Activated CD4-positive, alpha-beta T cell treated with anti-CD3 and anti-CD28 coated beads, Interleukin-2, amount 50 U/mL, for 48 hours (primary cell): ENCODE measurements around the gene DOK3.
A peak's percentile ranks its signal among the peaks of the same experiment; 100 is the strongest.

Experiments
- DNase-seq, 2 experiments: peaks; one replicate each; pipeline ENCODE4 v3.0.0-alpha.2; 2020

The DOK3 gene

GRCh38 chr5:177511796-177512675 lies 2.4 kb upstream of the DOK3 start:
- DNase-seq: no peak

- no peak for DNase-seq
Observed at GRCh38 chr5:177511181-177511580, 1.6 kb upstream of the DOK3 start.

GRCh38 chr5:177510567-177511053 lies 984 bp upstream of the DOK3 start:
- no peak for DNase-seq

GRCh38 chr5:177509991-177510566 lies 453 bp upstream of the DOK3 start:
- no peak for DNase-seq

DNA sequence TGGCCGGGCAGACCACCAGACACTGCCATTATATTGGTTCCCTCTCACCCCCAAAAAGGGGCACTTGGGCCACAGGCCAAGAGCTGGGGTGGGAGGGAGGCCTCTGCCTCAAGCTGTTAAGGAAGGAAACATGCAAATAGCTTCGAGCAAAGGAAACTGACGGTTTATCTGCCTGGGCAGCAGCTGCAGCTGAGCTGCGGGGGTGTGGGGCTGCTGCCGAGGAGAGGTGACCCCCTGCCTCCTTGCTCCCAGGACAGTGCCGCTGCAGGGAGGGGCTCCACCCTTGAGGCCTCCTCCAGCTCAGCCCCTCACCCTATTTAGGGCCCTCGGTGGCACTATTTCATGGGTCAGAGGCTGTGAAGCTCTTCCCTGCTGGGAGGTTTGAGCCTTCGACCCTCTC lies 789 bp downstream of the DOK3 start:
- DNase-seq: no peak

DNA sequence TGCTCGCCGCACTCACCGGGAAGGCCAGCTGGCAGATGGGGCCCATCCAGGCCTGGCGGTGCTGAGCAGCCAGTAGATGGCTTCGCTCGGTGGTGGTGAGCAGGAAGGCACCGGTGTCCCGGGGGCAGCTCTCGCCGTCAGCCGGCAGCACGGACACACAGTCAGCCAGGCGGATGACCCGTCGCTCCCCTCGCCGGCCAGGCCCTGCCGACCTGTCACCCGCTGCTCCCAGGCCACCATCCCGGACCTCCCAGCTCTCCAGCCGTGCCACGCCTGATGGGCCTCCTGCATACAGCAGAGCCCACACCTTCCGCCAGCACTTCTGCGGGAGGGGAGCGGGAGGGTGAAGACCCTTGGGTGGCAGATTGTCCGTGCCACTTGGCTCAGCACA lies 1.4 kb downstream of the DOK3 start:
- no peak for DNase-seq

DNA sequence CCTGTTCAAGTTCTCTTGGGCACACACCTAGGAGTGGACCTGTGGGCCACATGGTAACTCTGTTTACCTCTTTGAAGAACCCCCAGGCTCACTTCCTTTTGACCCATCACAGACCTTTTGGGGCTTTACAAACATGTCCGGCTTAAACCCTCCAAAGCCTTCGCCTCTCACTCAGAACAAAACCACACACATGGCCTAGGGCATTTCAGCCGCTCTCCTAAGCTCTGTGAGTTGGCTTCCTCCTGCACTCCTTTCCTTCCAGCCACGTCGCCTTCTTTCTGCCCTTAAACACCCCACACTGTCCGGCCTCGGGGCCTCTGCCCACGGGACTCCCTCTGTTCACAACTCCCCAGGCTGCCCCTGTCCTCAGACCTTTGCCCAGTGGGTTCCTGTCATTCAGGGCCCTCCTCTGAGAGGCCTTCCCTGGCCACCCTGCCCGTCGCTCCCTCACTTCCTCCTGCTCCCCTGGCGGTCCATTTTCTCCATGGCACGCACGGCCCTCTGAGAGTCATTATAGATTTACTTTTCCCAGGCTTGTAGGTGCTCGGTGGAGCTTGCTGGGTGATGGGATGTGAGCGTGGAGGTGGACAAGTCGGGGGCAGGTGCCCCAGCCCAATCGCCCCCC lies 1.9 kb downstream of the DOK3 start:
- no peak for DNase-seq

DNA sequence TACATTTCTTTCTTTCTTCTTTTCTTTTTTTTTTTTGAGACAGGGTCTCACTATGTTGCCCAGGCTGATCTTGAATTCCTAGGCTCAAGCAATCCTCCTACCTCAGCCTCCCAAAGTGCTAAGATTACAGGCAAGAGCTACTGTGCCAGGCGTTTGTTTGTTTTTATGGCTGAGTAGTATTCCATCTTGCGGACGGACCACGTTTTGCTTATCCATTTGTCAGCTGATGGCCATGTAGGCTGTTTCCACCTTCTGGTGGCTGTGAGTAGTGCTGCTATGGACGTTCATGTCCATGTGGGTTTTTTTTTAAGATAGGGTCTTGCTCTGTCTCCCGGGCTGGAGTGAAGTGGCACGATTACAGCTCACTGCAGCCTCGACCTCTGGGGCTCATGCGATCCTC lies 2.5 kb downstream of the DOK3 start:
- DNase-seq: no peak

DNA sequence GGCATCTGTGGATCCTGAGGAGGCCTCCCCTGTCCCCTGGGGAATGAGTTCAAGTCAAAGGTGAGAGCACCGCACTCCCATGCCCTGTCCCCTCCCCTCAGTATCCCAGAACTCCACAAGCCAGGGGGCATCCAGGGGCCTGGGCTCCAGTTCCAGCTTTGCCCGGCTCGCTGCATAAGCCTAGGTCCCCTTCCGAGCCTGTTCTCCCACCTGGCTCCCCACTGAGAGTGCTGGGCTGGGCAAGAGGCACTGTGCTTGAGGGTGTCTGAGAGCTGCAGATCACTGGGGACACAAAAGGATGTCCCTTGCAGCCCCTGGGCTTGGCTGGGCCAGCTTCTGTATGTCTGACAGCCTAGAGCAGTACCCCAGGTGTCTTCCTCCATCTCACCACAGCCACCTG lies 4.6 kb downstream of the DOK3 start:
- DNase-seq: no peak

DNA sequence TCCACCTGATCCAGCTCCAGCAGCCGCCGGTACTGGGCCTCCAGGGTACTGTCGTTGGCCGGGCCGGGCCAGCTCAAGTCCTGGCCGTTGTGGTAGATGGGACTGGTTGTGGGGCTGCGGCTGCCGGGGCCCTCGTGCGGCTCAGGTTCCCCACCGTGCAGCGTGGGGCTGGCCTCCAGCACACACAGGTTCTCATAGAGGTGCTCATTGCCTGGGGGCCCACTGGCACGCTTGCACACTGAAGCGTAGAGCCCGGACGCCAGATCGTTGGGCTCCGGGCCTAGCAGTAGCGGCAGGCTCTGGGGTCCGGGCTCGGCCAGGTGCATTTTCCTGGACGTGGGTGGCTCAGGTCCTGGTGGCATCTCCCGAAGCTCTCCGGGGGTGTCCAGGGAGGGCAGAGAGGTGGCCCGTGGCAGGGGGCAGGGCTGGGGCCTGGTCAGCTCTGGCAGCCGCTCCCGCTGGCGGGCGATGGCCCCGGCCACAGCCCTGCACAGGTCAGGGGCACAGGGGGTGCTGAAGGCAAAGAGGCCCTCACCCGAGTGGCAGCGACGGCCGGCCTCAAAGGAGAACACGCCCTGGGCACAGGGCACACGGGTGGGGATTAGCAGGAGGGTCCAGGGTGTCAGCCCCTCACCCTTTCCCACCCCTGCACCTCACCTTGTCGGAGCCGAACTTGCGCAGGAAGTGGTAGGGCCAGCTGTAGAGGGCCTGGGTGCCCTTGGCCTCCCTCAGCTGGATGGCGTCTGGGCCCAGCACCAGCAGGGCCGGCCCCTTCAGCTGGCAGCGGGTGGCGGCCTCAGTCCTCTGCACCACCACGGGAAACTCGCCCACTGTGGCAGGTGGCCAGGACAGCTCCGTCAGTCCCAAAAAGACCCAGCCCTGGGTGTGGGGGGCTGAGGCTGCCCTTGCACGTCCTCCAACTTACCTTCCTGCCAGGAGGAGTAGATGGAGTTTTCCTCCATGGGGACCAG lies 5.3 kb downstream of the DOK3 start:
- DNase-seq: no peak

- DNase-seq: no peak
Observed at GRCh38 chr5:177503351-177504085, 6.1 kb downstream of the DOK3 start.

DNA sequence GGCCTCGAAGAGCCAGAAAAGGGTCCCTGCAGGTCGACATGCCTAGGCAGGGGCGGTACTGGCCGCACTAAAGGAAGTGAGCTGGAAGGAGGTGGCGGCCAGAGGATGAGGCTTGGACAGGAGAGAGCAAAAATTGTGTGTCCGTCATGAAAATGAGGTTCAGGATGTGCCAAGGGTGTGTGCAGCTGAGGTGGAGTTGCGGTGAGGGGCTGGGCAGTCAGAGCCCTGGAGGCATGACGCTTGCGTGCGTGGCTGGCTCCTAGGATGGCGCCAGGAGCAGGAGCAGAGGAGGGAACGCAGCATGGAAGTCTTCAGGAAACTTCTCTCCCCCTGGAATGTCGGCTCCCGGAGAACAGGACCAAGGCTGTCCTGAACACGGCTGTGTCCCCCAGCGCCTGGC lies 6.7 kb downstream of the DOK3 start:
- no peak for DNase-seq

DNA sequence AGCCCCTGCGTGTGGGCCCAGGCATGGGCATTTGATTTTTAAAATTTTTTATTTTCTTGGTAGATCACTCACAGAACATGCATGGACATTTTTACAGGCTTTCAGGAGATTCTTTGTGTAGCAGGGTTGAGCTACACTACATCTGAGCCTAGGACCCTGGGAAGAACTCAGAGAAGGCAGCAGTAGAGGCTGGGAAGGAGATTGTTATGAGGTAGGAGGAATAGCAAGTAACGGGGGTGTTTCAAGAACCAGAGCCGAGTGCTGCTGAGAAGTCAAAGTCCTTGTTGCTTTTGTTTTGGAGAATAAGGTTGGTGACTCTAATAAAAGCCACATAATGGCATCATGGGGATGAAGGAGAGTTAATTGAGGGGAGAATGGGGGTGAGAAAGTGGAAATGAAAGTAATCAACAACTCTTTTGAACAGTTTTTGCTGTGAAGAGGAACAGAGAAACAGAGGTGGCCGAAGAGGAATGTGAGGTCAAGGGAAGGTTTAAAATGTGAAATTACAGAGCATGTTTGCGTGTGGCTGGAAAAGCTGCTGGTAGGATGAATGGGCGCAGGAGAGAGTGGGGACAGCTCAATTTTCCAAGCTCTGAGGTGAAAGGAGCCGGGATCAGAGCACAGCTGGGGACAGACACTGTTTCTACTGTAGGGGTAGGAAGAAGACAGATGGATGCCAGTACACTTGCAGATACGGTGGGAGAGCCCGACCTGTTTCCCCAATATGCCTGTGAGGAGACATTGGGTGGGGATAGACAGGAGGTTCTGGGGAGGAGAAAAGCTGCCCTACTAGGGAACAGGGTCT lies 7.5 kb downstream of the DOK3 start:
- no peak for DNase-seq

DNA sequence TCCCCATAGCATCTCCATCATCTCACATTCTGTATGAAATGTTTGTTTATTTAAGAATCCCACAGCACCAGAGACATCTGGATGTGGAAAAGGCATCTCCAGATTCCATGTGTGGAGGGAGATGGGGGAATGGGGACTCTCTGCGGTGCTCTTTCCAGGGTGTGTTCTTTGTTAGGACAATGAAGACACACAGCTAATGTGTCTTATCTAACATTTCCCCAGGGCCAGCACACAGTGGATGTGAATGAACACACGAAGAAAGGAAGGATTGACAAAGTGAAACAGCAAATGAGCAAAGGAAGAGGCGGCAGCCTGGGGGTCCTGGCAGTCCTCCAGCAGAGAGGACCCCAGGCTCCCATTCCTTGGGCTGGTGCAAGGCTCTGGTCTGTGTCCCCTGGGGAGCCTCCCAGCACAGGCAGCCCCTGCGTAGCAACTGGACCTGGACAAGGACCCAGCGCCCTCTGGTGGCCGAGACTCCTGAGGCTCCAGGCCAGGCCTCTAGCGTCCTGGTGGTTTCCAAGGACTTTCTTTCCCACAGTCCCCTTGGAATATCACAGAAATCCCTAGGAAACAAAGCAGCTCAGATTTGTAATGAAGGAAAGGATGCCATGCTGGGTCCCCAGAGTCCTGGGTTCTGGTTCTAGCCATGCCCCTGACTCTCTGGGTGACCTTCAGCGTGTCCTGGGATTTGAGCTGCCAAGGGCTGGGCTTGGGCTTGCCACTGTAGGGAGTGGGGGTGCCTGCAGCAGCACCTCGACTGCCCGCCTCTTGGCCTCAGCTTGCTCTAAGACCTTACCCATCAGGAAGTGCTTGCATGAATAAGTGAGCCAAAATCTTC lies 8.7 kb downstream of the DOK3 start:
- DNase-seq: peak; percentile 92 to 93

DNA sequence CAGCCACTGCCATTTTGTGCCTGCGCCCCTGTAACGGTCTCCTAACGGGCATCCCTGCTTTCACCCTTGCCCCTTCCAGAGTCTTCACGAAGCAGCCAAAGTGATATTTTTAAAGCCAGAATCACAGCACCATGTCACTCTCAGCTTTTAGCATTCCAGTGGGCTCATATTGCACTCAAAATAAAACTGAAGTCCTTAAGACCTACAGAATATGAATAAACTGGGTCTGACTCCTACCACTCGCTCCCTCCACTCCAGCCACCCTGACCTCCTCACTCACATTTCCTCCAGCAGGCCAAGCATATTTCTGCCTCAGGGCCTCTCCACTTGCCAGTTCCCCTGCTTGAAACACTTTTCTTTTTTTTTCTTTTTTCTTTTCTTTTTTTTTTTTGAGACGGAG lies 9.8 kb downstream of the DOK3 start:
- no peak for DNase-seq

GRCh38 chr5:177498013-177498787 lies 11.4 kb downstream of the DOK3 start:
- DNase-seq: no peak

DNA sequence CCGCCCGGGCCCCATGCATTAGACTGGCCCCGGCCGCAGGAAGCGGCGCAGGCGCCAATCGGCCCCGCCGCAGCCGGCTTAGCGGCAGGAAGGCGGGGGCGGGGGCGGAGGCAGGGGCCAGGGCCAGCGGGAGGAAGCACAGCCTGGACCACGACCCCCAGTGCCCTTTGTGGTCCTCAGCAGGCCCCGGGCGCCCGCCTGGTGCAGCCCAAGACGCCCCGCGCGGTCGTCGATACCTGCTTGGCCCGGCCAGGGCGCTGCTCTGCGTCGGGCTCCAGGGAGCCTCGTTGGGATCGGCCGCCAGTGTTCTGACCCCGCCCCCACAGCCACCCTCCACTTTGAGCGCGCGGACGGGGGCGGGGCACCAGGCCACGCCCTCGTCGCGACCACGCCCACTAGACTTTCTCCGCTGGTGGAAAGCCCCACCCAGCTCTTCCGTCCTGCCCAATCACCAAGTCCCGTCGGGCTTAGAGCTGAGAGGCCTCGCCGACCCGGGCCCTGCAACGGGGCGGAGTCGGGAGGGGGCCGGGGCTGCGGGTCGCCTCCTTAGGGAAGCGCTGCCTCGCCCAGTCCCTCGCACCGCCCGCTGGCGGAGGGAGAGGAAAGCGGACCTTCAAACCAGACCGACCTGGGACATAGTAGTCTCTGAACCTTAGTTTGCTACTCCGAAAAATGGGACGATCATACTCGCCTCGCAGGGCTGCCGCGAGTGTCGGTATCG lies 12.2 kb downstream of the DOK3 start, which contains the start of gene PDLIM7:
PDLIM7 (minus strand) TSS at position 313 of the 721 bp plus-strand sequence. CDS start 1,092 bp downstream, outside the sequence.
- DNase-seq: peak; percentile 95

- DNase-seq: peak in 1 of 2 experiments; percentile 29
Observed at GRCh38 chr5:177496727-177497291, 12.8 kb downstream of the DOK3 start.
